ENCODE measurements around the gene RNF175. TPM values are rescaled to one million over a fixed set of nuclear protein-coding genes. Genes with fewer than 3 reads are reported as not detected.

Gene RNF175
- polyA plus RNA-seq, 1 donor, result 7.3 TPM

DNA sequence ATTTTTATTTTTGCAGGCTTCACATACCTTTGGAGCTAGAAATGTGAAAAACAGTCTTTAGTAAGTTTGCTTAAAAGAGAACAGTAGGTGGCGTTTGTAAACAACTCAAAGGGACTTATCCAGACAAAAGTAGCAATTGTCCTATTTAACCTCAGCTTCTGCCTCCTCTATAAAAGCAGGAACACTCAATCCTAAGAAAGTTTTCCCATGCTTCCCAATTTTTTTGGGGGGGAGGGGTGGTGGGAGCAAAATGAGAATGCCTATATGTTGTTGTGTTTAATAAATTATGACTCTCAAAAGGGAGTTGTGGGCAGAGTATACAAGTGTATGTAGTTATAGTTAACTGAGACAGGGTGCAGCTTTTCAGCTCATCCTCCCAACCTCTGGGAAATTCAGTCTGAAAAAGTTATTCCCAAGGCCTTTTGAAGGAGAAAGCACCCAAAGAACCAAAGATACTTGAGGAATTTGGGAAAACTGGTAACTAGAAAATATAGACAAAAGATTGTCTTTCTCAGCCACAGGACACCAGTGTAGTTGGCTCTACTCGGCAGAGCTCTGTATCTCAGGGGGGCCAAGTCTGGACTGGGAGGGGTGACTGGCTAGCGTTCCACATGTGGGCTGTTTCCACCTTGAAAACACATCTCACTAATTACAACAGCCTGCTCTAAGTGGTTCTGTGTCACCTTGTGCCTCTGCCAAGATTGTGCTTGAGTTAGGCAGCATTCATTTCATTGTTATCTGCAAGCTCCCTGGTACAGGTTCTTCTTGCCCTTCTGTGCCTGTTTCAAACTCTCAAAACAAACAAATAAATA is 26.3 kb upstream of the RNF175 start:
- DNase-seq, result no peak

GRCh38 chr4:153784166-153784699 is 24.4 kb upstream of the RNF175 start:
- no peak for DNase-seq

- no peak for DNase-seq
Observed at GRCh38 chr4:153782581-153782980, 22.8 kb upstream of the RNF175 start.

DNA sequence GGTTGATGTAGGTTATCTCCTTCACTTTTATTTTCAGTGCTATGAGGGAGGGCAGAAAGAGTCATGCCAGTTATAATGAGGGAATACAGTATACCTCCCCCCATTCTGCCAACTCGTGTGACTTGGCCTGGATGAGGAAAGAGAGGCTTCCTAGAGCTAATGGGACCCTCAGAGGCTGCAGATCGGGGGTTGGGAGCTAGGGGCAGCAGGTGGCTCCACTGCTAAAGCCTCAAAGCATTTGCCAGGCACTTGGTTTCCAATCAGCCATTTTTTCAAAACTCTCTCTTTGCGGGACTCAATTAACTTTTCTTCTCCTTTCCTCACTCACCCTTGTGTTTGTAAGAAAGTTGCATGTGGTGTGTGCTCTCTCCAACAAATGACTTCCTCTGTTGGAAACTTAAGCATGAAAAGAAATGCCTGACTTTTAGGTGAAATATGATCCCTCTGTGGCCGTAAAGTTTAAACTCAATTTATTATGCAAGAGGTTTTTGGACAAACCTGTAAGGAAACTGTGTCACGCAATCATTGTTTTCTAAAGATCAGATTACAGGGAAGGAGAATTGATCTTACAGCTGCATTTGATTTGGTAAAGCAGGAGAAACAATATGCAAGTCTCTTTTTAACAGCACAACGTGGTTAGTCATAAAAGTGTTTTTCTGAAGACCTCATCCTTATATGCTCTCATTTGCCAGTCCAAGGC is 22.0 kb upstream of the RNF175 start:
- no peak for DNase-seq

GRCh38 chr4:153781280-153781679 is 21.5 kb upstream of the RNF175 start:
- no peak for DNase-seq

- DNase-seq, result no peak
Observed at GRCh38 chr4:153780876-153781275, 21.1 kb upstream of the RNF175 start.

GRCh38 chr4:153780221-153780620 is 20.4 kb upstream of the RNF175 start:
- DNase-seq, result no peak

DNA sequence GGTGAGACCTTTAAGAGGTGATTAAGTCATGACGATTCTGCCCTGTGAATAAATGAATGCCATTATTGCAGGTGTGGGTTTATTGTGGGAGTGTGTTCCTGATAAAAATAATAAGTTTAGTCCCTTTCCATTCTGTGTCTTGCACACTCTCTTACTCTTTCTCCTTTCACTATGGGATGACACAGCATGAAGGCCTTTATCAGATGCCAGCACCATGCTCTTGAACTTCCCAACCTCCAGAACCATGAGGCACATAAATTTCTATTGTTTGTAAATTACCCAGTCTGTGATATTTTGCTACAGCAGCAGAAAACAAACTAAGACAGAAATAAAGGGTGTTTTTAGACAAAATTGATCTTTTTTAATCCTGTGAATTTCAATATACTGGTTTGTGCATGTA is 18.6 kb upstream of the RNF175 start:
- no peak for DNase-seq

DNA sequence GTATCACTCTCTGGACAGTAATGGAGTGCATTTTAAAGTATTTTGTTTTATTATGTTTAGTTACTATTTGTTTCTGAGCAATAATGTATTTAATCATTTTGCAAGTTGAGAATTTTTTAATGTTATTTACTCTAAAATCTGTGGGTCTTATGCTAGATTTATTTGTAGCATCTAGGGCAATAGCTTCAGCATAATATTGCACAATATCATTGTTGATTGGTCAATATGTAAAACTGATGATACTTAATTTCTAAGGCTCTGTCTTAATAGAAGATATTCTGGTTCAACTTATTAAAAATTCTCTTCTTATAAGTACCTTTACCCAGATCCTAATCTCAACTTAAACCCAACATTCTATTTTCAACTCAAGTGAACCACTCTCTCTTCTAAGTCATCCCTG is 17.6 kb upstream of the RNF175 start:
- DNase-seq, result no peak

GRCh38 chr4:153776601-153777000 is 16.8 kb upstream of the RNF175 start:
- DNase-seq, result no peak

GRCh38 chr4:153773236-153773690 is 13.4 kb upstream of the RNF175 start:
- DNase-seq, result no peak

DNA sequence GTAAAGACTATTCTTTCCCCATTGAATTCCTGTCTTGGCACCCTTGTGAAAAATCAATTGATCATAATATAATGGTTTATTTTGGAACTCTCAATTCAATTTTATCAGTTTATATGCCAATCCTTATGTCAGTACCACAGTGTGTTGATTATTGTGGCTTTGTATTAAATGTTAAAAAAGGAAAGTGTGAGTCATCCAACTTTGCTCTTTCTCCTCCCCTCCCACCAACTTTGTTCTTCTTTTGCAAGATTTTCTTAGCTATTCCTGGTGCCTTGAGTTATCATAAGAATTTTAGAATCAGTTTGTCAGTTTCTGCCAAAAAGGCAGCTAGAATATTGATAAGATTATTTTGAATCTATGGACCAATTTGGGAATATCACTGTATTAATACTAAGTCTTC is 11.2 kb upstream of the RNF175 start:
- no peak for DNase-seq

- no peak for DNase-seq
Observed at GRCh38 chr4:153766758-153767157, 6.9 kb upstream of the RNF175 start.

GRCh38 chr4:153765894-153766293 is 6.1 kb upstream of the RNF175 start:
- DNase-seq, result no peak

GRCh38 chr4:153764601-153765368 is 5.0 kb upstream of the RNF175 start:
- DNase-seq, result peak; percentile 34

DNA sequence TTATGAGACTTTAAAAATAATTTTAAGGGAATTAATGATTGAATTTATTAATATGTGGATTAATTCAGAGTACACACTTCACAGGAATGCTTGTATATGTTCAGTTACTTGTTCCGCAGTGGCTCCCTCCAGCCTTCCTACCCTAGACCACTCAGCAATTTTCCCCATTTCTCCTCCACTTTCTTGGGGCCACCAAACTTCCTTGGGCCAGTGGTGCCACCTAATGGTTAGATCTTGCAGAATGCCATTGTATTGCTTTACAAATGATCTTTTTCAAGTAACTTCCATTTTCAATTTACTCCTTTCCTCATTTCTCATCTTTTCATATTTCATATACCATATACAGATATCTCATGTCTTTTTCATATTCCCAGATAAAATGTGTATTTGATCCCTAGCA is 3.6 kb upstream of the RNF175 start:
- no peak for DNase-seq

DNA sequence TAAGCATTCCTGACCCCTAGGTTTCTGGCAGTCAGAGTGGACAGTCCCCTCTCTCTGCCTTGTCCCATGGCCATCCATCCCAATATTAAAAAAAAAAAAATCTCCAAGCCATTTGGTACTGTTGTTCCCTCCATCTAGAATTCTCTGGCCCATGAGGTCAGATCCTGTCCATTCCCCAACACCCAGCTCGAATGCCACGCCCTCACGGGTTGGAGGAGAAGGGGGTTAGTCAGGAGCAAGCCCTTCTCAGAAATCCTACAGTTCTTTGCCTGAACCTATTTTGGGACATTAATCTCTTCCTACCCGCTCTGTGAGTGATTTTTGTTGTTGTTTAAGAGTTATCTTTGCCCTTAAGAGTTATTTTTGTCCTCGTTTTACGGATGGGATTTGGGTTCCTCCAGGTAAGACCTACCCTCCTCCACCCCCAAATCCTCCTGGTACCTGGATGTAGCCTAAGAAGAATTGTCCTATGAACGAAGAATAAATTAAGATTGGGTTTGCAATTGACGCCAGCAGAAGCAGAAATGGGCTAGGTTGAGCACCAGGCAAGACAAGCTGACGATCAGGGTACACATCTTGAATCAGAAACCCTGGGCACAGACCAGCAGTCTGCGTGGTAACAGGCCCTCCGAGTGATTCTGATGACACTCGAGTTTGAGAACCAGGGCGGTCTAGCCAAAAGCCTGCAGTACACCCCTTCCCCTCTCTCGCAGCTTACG is 977 bp downstream of the RNF175 start:
- DNase-seq, result no peak

- DNase-seq, result no peak
Observed at GRCh38 chr4:153758136-153758535, 1.7 kb downstream of the RNF175 start.

GRCh38 chr4:153757407-153757806 is 2.4 kb downstream of the RNF175 start:
- no peak for DNase-seq

GRCh38 chr4:153755186-153755585 is 4.6 kb downstream of the RNF175 start:
- no peak for DNase-seq

- DNase-seq, result peak; percentile 83
Observed at GRCh38 chr4:153750197-153750817, 9.5 kb downstream of the RNF175 start.

Data from left kidney (tissue), 2 donors.